NCI-H2029 (cell line): ENCODE data around the gene BNIP1.

Experiments
- DNase-seq: peaks from one replicate; lab custom pipeline; 2025; lab: John Stamatoyannopoulos, UW

The BNIP1 gene

GRCh38 chr5:173165177-173166016 lies 21.1 kb downstream of the BNIP1 start:
- DNase-seq, result no peak

- DNase-seq, result no peak
Measured at GRCh38 chr5:173172166-173172565, 27.8 kb downstream of the BNIP1 start.

- no peak for DNase-seq
Measured at GRCh38 chr5:173175523-173175922, 31.2 kb downstream of the BNIP1 start.

DNA sequence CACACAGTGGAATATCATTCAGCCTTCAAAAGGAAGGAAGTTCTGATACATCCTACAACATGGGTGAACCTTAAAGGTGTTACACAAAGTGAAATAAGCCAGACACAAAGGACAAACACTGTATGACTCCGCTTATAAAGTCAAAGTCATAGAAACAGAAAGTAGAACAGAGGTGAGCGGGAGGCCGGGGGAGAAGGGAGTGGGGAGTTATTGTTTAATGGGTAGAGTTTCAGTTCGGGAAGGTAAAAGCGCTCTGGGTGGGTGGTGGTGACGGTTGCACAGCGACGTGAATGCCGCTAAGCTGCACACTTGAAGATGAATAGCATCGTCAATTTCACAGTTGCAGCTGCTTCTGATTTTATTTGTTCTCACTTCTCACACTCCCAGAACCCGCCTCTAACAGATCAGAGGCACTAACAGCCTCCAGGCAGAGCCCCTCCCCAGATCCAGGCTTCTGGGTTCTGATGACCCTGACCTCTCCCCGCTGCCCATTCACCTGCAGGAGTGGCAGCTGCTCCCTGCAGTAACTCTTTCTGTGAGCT lies 34.1 kb downstream of the BNIP1 start:
- DNase-seq, result no peak

- no peak for DNase-seq
Measured at GRCh38 chr5:173180331-173180730, 36.0 kb downstream of the BNIP1 start.

DNA sequence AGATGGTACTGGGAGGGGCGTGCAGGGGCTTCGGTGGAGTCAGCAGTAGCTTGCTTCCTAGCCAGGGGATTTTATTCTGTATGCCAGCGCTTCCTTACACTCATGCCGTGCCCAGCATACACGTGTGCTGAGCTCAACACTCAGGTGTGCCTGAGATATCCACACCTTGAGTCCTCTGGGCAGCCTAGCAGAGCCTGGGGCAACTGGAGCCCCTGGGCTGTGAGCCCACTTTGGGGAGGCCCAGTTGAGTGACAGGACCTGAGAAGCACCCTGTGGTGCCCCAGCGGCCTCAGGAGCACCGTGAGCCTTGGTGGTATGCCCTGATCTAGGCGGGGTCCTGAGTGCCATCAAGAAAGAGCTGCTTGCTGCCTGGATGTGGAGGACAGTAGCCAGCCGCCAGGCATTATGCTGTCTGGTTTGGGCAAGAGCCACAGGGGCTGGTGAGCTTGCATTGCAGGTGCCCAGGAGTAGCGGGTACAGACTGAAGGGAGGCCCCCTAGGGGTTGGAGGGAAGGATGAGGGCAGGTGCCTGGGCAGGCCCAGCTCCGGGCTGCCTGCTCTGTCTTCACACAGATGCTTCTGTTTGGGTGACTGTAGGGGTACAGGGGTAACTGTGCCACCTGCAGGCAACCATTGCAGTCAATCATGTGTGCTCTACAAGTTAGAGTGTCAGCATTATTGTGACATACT lies 42.9 kb downstream of the BNIP1 start:
- DNase-seq, result no peak

- no peak for DNase-seq
Measured at GRCh38 chr5:173188280-173188679, 43.9 kb downstream of the BNIP1 start.

- no peak for DNase-seq
Measured at GRCh38 chr5:173191015-173191414, 46.7 kb downstream of the BNIP1 start.

- no peak for DNase-seq
Measured at GRCh38 chr5:173191561-173191960, 47.2 kb downstream of the BNIP1 start.

DNA sequence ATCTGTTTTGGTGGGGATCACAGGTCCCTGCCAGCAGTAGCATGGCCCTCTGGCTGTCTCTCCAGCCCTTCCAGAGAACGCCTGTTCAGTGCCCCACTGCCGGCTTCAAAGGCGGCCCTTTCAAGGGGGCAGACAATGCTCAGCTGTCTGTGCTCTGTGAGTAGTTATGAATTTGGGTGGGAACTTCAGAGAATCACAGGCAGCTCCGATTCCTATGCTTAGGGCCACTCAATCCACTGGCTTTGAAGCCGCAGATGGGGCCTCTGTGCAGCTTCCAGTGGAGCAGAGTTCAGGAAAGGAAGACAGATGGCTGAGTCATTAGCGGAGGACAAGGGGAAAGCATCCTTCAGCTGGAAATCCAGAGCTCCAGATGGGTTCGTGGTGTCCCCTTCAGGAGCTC lies 48.2 kb downstream of the BNIP1 start:
- DNase-seq, result no peak

GRCh38 chr5:173196133-173196952 lies 52.0 kb downstream of the BNIP1 start:
- no peak for DNase-seq

DNA sequence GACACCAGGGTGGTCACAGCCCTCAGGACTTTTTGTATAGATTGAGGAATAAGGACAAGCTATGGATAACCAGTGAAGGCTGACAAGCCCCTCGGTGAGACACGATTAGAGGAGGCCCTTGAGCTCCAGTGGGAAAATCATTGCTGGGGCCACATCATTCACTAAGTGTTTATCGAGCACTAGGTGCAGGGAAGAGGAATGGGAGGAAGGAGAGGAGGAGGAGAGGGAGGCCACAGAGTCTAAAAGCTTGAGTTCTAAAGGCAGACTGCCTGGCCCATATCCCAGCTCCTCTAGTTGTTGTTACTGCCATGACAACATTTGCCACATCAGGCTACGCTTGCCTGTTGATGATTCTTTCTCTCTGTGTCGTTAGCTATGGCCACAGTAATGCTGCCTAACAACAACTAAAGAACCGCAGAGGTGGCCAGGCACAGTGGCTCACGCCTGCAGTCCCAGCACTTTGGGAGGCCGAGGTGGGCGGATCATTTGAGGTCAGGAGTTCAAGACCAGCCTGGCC lies 53.1 kb downstream of the BNIP1 start:
- no peak for DNase-seq

- no peak for DNase-seq
Measured at GRCh38 chr5:173198049-173198448, 53.7 kb downstream of the BNIP1 start.

DNA sequence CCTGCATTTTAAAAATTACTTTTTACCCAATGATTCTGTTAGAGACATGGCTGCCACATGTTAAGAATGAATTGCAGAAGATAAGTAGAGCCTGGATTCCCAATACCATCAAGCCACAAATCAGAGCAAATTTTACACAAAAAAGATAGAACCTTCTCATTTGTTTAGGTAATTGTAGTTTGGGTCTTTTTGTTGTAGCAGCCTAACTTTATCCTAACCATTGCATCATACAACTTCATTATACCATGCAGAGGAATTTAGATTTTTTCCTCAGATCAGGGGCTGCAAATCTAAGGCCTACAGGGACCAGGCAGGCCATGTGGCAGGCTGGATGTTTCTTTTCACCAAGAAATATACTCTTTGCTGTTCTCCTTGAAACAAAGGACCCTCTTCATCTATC lies 56.0 kb downstream of the BNIP1 start:
- DNase-seq, result no peak

DNA sequence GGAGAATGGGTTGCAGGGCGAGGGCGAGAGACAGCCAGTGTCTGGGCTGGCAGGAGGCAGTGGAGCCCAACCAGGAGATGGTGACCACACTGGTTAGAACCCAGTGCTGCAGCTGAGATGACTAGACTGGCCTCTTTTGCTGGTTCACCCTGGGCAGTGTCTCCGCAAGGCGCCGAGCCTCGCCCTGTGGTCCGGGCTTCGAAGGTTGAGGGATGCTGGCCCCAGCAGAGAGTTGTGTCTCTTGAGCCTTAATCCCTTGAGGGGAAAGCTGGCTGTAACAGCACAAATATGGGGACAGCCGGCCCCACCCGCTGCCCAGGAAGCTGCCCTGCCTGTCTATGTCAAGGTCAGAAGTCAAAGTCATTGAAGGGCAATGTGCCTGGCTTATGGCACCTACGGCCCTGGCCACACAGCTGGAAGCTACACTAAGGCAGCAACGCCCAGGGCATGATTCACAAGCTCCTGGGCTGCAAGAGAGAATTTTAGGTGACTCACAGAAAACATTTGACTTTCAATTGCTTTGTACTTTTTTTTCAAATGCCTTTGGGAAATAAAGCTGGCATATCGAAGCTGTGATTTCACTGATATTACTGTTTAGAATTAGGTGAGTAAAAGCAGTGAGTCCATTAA lies 57.4 kb downstream of the BNIP1 start:
- DNase-seq, result no peak

DNA sequence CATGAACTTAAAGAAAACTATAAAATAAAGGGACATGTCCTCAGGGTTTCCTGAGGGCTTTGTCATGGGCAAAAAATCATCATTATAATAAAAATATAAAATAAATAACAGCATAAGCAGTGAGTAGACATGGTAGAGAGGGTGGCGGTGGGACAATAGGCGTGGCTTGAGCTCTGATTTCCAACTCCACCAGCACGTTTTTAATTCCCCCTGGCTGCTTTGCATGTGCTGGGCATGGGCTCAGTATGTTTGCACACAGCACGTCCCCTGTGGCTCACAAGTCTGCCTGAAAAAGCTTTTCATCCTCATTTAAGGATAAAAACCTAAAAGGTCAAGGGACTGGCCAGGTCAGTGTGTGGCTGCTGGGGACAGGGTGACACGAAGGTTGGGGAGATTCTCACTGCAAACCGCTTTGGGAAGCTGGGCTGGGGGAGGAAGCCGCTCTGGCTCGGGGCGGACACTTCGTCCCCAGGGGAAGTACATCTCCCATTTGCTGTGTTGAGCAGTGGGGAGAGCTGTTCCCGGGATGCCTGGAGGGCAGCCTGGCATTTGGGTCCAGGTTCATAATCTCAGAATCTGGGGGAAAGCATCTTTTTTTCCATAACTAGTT lies 58.0 kb downstream of the BNIP1 start:
- no peak for DNase-seq

DNA sequence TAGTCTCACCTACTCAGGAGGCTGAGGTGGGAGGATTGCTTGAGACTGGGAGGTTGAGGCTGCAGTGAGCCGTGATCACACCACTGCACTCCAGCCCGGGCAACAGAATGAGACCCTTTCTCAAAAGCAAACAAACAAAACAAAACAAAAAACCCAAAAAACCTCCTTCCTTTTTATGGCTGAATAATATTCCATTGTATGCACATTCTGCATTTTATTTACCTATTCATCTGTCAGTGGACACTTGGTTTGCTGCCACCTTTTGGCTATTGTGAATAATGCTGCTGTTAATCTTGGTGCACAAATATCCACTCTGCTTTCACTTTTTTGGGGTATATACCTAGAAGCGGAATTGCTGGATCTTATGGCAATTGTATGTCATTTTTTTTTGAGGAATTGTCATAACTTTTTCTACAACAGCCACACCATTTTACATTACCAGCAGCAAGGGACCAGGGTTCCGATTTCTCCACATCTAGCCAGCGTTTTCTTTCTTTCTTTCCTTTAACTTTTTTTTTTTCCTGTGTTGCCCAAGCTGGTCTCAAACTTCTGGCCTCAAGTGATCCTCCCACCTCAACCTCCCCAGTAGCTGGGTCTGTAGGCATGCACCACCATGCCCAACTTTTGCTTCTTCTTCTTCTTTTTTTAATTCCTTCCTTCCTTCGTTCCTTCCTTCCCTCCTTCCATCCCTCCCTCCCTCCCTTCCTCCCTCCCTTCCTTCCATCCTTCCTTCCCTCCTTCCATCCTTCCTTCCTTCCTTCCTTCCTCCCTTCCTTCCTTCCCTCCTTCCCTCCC lies 60.1 kb downstream of the BNIP1 start:
- DNase-seq, result peak; percentile 8

GRCh38 chr5:173205916-173206315 lies 61.6 kb downstream of the BNIP1 start:
- no peak for DNase-seq

- DNase-seq, result no peak
Measured at GRCh38 chr5:173208296-173208695, 64.0 kb downstream of the BNIP1 start.

GRCh38 chr5:173210877-173211276 lies 66.5 kb downstream of the BNIP1 start:
- no peak for DNase-seq
